Measurements from ENCODE around the gene TRIM17.

The TRIM17 gene

GRCh38 chr1:228381356-228381755, 35.3 kb downstream of the TRIM17 start:
- Histone ChIP-seq H3K4me2 (ENCODE audit: low read length) (no peak overlapping the region), H3F3A (ENCODE audit: control insufficient read depth, insufficient read depth) (no peaks in the 10 kb centered on the region), H4K20me1 (ENCODE audit: control insufficient read depth, insufficient read depth, low read depth, low read length) (no peaks in the 10 kb centered on the region), H3K4me1 (ENCODE audit: control insufficient read depth, low read length) (no peaks in the 10 kb centered on the region; the same call in 1 of the 2 replicates), H3K27ac (ENCODE audit: low read depth, low read length) (no peak overlapping the region), H3K9me3 (ENCODE audit: control insufficient read depth, insufficient read depth, low read length) (no peaks in the 10 kb centered on the region), H3K36me3 (ENCODE audit: control insufficient read depth, low read length) (no peaks in the 10 kb centered on the region), H3K79me2 (ENCODE audit: control insufficient read depth, low read length) (no peaks in the 10 kb centered on the region), H3K27me3 (ENCODE audit: control insufficient read depth, low read length) (peaks cover 16% of the 10 kb centered on the region), H3K4me3 (ENCODE audit: low read length) (no peak overlapping the region), H3K9me2 (replicated peaks; ENCODE audit: control insufficient read depth, low read length) (no peaks in the 10 kb centered on the region)
- TF ChIP-seq EZH2phosphoT487 (IDR thresholded peaks at IDR 0.05; ENCODE audit: borderline replicate concordance, low read length) (no peak), CTCF (IDR thresholded peaks at IDR 0.05; ENCODE audit: low read depth, low read length, poor library complexity, severe bottlenecking) (no peak)

GRCh38 chr1:228379666-228380065, 37.0 kb downstream of the TRIM17 start:
- Histone ChIP-seq H3K4me2 (ENCODE audit: low read length) (no peak overlapping the region), H3F3A (ENCODE audit: control insufficient read depth, insufficient read depth) (no peaks in the 10 kb centered on the region), H3K4me1 (ENCODE audit: control insufficient read depth, low read length) (no peaks in the 10 kb centered on the region; the same call in 1 of the 2 replicates), H3K27me3 (ENCODE audit: control insufficient read depth, low read length) (peaks cover 16% of the 10 kb centered on the region), H3K9me3 (ENCODE audit: control insufficient read depth, insufficient read depth, low read length) (no peaks in the 10 kb centered on the region), H3K36me3 (ENCODE audit: control insufficient read depth, low read length) (no peaks in the 10 kb centered on the region), H3K79me2 (ENCODE audit: control insufficient read depth, low read length) (no peaks in the 10 kb centered on the region), H3K27ac (ENCODE audit: low read depth, low read length) (no peak overlapping the region), H3K9me2 (replicated peaks; ENCODE audit: control insufficient read depth, low read length) (no peaks in the 10 kb centered on the region), H4K20me1 (ENCODE audit: control insufficient read depth, insufficient read depth, low read depth, low read length) (no peaks in the 10 kb centered on the region), H3K4me3 (ENCODE audit: low read length) (no peak overlapping the region)
- TF ChIP-seq CTCF (IDR thresholded peaks at IDR 0.05; ENCODE audit: low read depth, low read length, poor library complexity, severe bottlenecking) (no peak), EZH2phosphoT487 (IDR thresholded peaks at IDR 0.05; ENCODE audit: borderline replicate concordance, low read length) (no peak)

GRCh38 chr1:228378873-228379460, 37.7 kb downstream of the TRIM17 start:
- Histone ChIP-seq H3K27me3 (ENCODE audit: control insufficient read depth, low read length) (peaks cover 16% of the 10 kb centered on the region), H4K20me1 (ENCODE audit: control insufficient read depth, insufficient read depth, low read depth, low read length) (no peaks in the 10 kb centered on the region), H3K79me2 (ENCODE audit: control insufficient read depth, low read length) (no peaks in the 10 kb centered on the region), H3K36me3 (ENCODE audit: control insufficient read depth, low read length) (no peaks in the 10 kb centered on the region), H3K9me3 (ENCODE audit: control insufficient read depth, insufficient read depth, low read length) (no peaks in the 10 kb centered on the region), H3K4me1 (ENCODE audit: control insufficient read depth, low read length) (no peaks in the 10 kb centered on the region; the same call in 1 of the 2 replicates), H3K9me2 (replicated peaks; ENCODE audit: control insufficient read depth, low read length) (no peaks in the 10 kb centered on the region), H3K4me3 (ENCODE audit: low read length) (peak overlapping the region; percentile 64), H3K4me2 (ENCODE audit: low read length) (peak overlapping the region; percentile 64), H3F3A (ENCODE audit: control insufficient read depth, insufficient read depth) (no peaks in the 10 kb centered on the region), H3K27ac (ENCODE audit: low read depth, low read length) (no peak overlapping the region)
- TF ChIP-seq CTCF (IDR thresholded peaks at IDR 0.05; ENCODE audit: low read depth, low read length, poor library complexity, severe bottlenecking) = peak; percentile 6
- TF ChIP-seq EZH2phosphoT487 (IDR thresholded peaks at IDR 0.05; ENCODE audit: borderline replicate concordance, low read length) = no peak; the same call in 1 of the 2 replicates

All from DOHH2 (cell line).